Loucy (cell line): Measurements from ENCODE around the gene LYVE1.

Experiments used
- H2AFZ ChIP-seq: fragments of 200-600 bp; sonication (generic); 2 replicates; pipeline ENCODE4 v1.6.0; 2016; ENCODE audit warnings: antibody characterized with exemption, mild to moderate bottlenecking, low read length, moderate library complexity
- H3F3A ChIP-seq: fragments of 200-600 bp; 2 replicates; pipeline ENCODE4 v1.6.0; 2016; ENCODE audit warnings: antibody characterized with exemption, low read depth, mild to moderate bottlenecking
- H3K27me3 ChIP-seq: fragments of 200-600 bp; sonication (generic); 2 replicates; pipeline ENCODE4 v1.6.1; 2014; ENCODE audit warnings: low read length, mild to moderate bottlenecking; ENCODE audit not compliant: insufficient read depth, poor library complexity, severe bottlenecking
- H3K36me3 ChIP-seq: fragments of 200-600 bp; sonication (generic); 2 replicates; pipeline ENCODE4 v1.6.1; 2016; ENCODE audit warnings: low read length; ENCODE audit not compliant: insufficient read depth
- H3K4me1 ChIP-seq: fragments of 200-600 bp; sonication (generic); 2 replicates; pipeline ENCODE4 v1.5.1; 2014; ENCODE audit warnings: low read length, mild to moderate bottlenecking; ENCODE audit not compliant: insufficient read depth, poor library complexity, severe bottlenecking
- H3K4me2 ChIP-seq: fragments of 200-600 bp; sonication (generic); 2 replicates; pipeline ENCODE4 v1.6.0; 2014; ENCODE audit warnings: antibody characterized with exemption, low read length, low read depth, mild to moderate bottlenecking; ENCODE audit not compliant: poor library complexity, severe bottlenecking
- H3K4me3 ChIP-seq: fragments of 200-600 bp; sonication (generic); 2 replicates; pipeline ENCODE4 v1.5.1; 2014; ENCODE audit warnings: low read length, mild to moderate bottlenecking, mixed read lengths; ENCODE audit not compliant: poor library complexity, severe bottlenecking
- H3K79me2 ChIP-seq: fragments of 200-600 bp; sonication (generic); 2 replicates; pipeline ENCODE4 v1.6.1; 2014; ENCODE audit warnings: low read length; ENCODE audit not compliant: insufficient read depth
- H3K9ac ChIP-seq: fragments of 200-600 bp; sonication (generic); 2 replicates; pipeline ENCODE4 v1.6.0; 2014; ENCODE audit warnings: mild to moderate bottlenecking, low read depth, low read length, moderate library complexity; ENCODE audit not compliant: poor library complexity, severe bottlenecking
- H3K9me2 ChIP-seq: fragments of 200-600 bp; sonication (generic); replicated peaks from 2 replicates; pipeline ENCODE4 v1.6.1; 2016; ENCODE audit warnings: low read depth, low read length, mixed read lengths
- H3K9me3 ChIP-seq: fragments of 200-600 bp; sonication (generic); 2 replicates; pipeline ENCODE4 v1.6.1; 2014; ENCODE audit warnings: mild to moderate bottlenecking, antibody characterized with exemption, low read length, low read depth; ENCODE audit not compliant: insufficient read depth
- H4K20me1 ChIP-seq: fragments of 200-600 bp; sonication (generic); 2 replicates; pipeline ENCODE4 v1.6.0; 2014; ENCODE audit warnings: antibody characterized with exemption, low read length, mild to moderate bottlenecking; ENCODE audit not compliant: insufficient read depth, poor library complexity, severe bottlenecking
- EZH2phosphoT487 ChIP-seq: fragments of 200-600 bp; IDR thresholded peaks from 2 replicates; pipeline ENCODE4 v1.6.1; 2018; ENCODE audit warnings: antibody characterized with exemption, mild to moderate bottlenecking, moderate library complexity, borderline replicate concordance
- TF ChIP-seq, protein P1 (sequence below): fragments of 200-600 bp; sonication (generic); conservative IDR thresholded peaks from 2 replicates; pipeline ENCODE4 v1.5.1; 2014; ENCODE audit warnings: mild to moderate bottlenecking, antibody characterized with exemption, low read length

LYVE1 gene

DNA sequence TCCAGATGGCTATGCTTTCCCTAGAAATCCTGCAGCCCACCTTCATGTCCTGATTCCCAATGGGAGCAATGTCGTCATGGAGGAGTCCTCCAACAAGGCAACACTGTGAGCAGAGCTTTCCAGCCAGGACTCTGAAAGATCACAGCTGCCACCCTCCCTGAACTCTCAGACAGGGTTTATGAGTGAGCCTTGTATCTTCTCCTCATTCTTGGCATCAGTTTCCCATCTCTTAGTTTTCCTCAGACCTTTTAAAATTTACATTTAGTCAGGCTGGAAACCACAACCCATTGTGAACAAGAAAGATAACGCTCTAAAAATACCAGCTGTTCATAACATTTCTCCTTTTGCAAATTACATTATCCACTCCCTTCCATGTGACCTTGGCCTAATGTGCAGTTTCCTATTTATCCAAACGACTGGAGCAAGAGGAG lies 15.6 kb upstream of the LYVE1 start:
- no peaks in the 10 kb centered on the region for H3K36me3 ChIP-seq
- no peaks in the 10 kb centered on the region for H3F3A ChIP-seq
- H3K9me2 ChIP-seq, result no peaks in the 10 kb centered on the region
- peaks cover 38% of the 10 kb centered on the region for H3K4me1 ChIP-seq
- no peaks in the 10 kb centered on the region for H3K27me3 ChIP-seq
- H3K9me3 ChIP-seq, result no peaks in the 10 kb centered on the region
- no peaks in the 10 kb centered on the region for H3K79me2 ChIP-seq
- TF ChIP-seq EZH2phosphoT487, result no peak
- TF ChIP-seq, protein P1, sequence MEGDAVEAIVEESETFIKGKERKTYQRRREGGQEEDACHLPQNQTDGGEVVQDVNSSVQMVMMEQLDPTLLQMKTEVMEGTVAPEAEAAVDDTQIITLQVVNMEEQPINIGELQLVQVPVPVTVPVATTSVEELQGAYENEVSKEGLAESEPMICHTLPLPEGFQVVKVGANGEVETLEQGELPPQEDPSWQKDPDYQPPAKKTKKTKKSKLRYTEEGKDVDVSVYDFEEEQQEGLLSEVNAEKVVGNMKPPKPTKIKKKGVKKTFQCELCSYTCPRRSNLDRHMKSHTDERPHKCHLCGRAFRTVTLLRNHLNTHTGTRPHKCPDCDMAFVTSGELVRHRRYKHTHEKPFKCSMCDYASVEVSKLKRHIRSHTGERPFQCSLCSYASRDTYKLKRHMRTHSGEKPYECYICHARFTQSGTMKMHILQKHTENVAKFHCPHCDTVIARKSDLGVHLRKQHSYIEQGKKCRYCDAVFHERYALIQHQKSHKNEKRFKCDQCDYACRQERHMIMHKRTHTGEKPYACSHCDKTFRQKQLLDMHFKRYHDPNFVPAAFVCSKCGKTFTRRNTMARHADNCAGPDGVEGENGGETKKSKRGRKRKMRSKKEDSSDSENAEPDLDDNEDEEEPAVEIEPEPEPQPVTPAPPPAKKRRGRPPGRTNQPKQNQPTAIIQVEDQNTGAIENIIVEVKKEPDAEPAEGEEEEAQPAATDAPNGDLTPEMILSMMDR, result no peak
- H3K4me3 ChIP-seq, result no peak overlapping the region
- no peak overlapping the region for H3K9ac ChIP-seq
- H2AFZ ChIP-seq, result no peak overlapping the region
- no peak overlapping the region for H3K4me2 ChIP-seq
- H4K20me1 ChIP-seq, result no peaks in the 10 kb centered on the region

DNA sequence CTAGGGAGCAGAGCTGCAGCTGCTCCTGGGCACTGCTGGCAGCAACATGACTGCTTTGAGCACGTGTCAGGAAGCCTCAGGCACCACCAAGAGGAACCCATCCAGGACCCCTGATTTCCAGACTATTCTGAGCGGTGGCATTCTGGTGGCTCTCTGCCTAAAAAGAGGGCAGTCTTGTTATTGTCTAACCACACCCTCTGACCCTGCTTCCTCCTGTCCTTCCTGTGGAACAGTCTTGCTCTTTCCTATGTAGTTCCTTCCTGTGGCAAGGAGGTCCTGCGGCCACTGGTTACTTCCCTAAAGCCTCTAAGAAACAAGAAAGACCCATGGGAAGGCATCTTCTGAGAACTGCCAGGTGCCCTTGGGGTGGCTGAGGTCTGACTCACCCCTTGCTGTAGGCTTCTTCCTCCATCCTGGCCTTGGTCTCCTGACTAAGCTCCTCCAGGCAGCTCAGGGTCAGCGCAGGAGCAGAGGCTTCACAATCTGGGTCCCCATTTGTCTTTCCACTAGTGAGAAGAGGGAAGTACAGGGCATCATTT lies 13.1 kb upstream of the LYVE1 start:
- no peaks in the 10 kb centered on the region for H3K36me3 ChIP-seq

DNA sequence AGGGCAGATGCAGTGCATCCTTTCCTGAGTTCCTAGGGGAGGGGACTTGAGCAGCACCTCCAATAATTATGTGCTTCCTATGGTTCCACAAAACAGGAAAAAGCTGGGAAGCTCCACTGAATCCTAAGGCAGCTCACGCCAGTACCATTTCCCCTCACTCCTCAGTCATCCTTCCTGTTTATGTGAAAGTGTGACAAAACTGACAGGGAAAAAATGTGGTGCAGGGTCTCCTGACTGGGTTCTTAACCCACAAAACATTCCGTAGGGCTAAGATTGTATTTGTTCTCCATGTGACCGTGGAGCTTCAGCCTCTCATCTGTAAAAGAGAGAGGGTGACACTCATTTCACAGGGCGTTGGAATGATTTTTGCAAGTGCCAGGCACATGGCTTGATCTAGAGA lies 12.2 kb upstream of the LYVE1 start:
- H3K27me3 ChIP-seq, result no peaks in the 10 kb centered on the region

More for the DNA sequence above, 13.1 kb upstream of the LYVE1 start:
- Histone ChIP-seq H3K9ac (no peak overlapping the region), H3K79me2 (no peaks in the 10 kb centered on the region), H4K20me1 (no peaks in the 10 kb centered on the region), H3K4me3 (no peak overlapping the region), H3K4me1 (peaks cover 51% of the 10 kb centered on the region), H3K9me2 (no peaks in the 10 kb centered on the region), H2AFZ (0 out of 2 replicates have a peak overlapping the region, but pooled peaks have one; percentile 24), H3K4me2 (no peak overlapping the region), H3K27me3 (no peaks in the 10 kb centered on the region), H3K9me3 (no peaks in the 10 kb centered on the region), H3F3A (no peaks in the 10 kb centered on the region)
- TF ChIP-seq EZH2phosphoT487, result no peak
- TF ChIP-seq, protein P1, result no peak

More for the DNA sequence above, 12.2 kb upstream of the LYVE1 start:
- Histone ChIP-seq H3K4me1 (peaks cover 48% of the 10 kb centered on the region), H3K9me3 (no peaks in the 10 kb centered on the region), H3K4me2 (no peak overlapping the region), H2AFZ (no peak overlapping the region), H3K36me3 (no peaks in the 10 kb centered on the region), H3F3A (no peaks in the 10 kb centered on the region), H4K20me1 (no peaks in the 10 kb centered on the region), H3K9me2 (no peaks in the 10 kb centered on the region), H3K79me2 (no peaks in the 10 kb centered on the region), H3K4me3 (no peak overlapping the region), H3K9ac (no peak overlapping the region)
- TF ChIP-seq EZH2phosphoT487, result no peak
- TF ChIP-seq, protein P1, result no peak
